ENCODE measurements around the gene PDLIM3.

GRCh38 chr4:185510806-185511205, 24.5 kb downstream of the PDLIM3 start:
- TF ChIP-seq EZH2 (IDR thresholded peaks at IDR 0.05; ENCODE audit: borderline replicate concordance), result no peak
- no peak for TF ChIP-seq CTCF (IDR thresholded peaks at IDR 0.05; ENCODE audit: poor library complexity)

Data from hepatocyte (in vitro differentiated cells).